HG03457 (cell line): ENCODE measurements around the gene C3.
A peak's percentile ranks its signal among the peaks of the same experiment; 100 is the strongest.
"Not testable (repeated sequence)": the region's sequence is repeated elsewhere in the genome, so short reads cannot be mapped to it uniquely, and the experiment has no call there.

Experiments used
- ATAC-seq: cut with Tn5 transposase; IDR thresholded peaks from one replicate; pipeline ENCODE4 v1.9.1; 2021; ENCODE audit warnings: moderate number of reproducible peaks; ENCODE audit not compliant: unreplicated experiment

C3 gene

GRCh38 chr19:6720369-6721137, at the start of gene C3:
TSS of gene C3 (minus strand) at chr19:6720650. CDS start at chr19:6720589, 61 bp downstream.
- ATAC-seq: no peak

- ATAC-seq: no peak
Observed at GRCh38 chr19:6769006-6769619, 48.7 kb upstream of the C3 start.

- ATAC-seq: no peak
Observed at GRCh38 chr19:6768236-6768785, 47.9 kb upstream of the C3 start.

- peak; percentile 45 for ATAC-seq
Observed at GRCh38 chr19:6767357-6768235, 47.1 kb upstream of the C3 start, which contains the start of gene SH2D3A. TSS of gene SH2D3A (minus strand) at chr19:6767435. CDS start at chr19:6763748, 3,687 bp downstream.

GRCh38 chr19:6767081-6767356, 46.6 kb upstream of the C3 start:
- ATAC-seq: peak; percentile 16

GRCh38 chr19:6766357-6767080, 46.1 kb upstream of the C3 start:
- ATAC-seq: no peak

- ATAC-seq: no peak
Observed at GRCh38 chr19:6765738-6766356, 45.4 kb upstream of the C3 start.

GRCh38 chr19:6762253-6762797, 41.9 kb upstream of the C3 start:
- ATAC-seq: not testable (repeated sequence)

GRCh38 chr19:6761053-6761676, 40.7 kb upstream of the C3 start:
- no peak for ATAC-seq

- ATAC-seq: no peak
Observed at GRCh38 chr19:6760606-6761005, 40.2 kb upstream of the C3 start.

- ATAC-seq: no peak
Observed at GRCh38 chr19:6754653-6755463, 34.4 kb upstream of the C3 start.

GRCh38 chr19:6754136-6754535, 33.7 kb upstream of the C3 start:
- no peak for ATAC-seq

GRCh38 chr19:6753178-6754031, 33.0 kb upstream of the C3 start:
- no peak for ATAC-seq

- ATAC-seq: no peak
Observed at GRCh38 chr19:6752256-6753177, 32.1 kb upstream of the C3 start.

- ATAC-seq: no peak
Observed at GRCh38 chr19:6751189-6751588, 30.7 kb upstream of the C3 start.

- no peak for ATAC-seq
Observed at GRCh38 chr19:6750062-6750461, 29.6 kb upstream of the C3 start.

GRCh38 chr19:6748543-6748942, 28.1 kb upstream of the C3 start:
- not testable (repeated sequence) for ATAC-seq
